ENCODE measurements around the gene STAC3.

STAC3 gene

GRCh38 chr12:57198329-57198728, 52.7 kb downstream of the STAC3 start:
- no peak for TF ChIP-seq TAF1 (IDR thresholded peaks at IDR 0.05; ENCODE audit: low read depth, low read length)
- no peak for TF ChIP-seq PAX5 (IDR thresholded peaks at IDR 0.05; ENCODE audit: insufficient read depth, low read length, severe bottlenecking)
- no peak for DNase-seq (ENCODE audit: insufficient read length, low spot score)
- no peak for FAIRE-seq

DNA sequence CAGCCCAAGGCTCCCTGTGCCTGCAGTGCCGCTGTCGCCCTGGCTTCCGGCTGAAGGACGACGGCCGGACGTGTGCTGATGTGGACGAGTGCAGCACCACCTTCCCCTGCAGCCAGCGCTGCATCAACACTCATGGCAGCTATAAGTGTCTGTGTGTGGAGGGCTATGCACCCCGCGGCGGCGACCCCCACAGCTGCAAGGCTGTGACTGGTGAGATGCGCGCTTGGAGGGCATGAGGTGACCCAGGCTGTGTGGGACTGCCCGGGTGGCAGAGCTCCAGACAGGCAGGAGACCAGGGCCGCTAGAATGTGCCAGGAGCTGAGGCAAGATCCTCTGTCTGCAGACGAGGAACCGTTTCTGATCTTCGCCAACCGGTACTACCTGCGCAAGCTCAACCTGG, 54.0 kb downstream of the STAC3 start:
- FAIRE-seq: no peak
- TF ChIP-seq PAX5 (IDR thresholded peaks at IDR 0.05; ENCODE audit: insufficient read depth, low read length, severe bottlenecking) (no peak), TAF1 (IDR thresholded peaks at IDR 0.05; ENCODE audit: low read depth, low read length) (no peak), POU2F2 (IDR thresholded peaks at IDR 0.05; ENCODE audit: low read depth, low read length) (no peak), POLR2A (IDR thresholded peaks at IDR 0.05; ENCODE audit: low read depth, low read length) (no peak), POLR2AphosphoS5 (IDR thresholded peaks at IDR 0.05; ENCODE audit: low read depth, low read length) (no peak), SPI1 (IDR thresholded peaks at IDR 0.05; ENCODE audit: low read depth, low read length) (no peak)

GRCh38 chr12:57196439-57196838, 54.5 kb downstream of the STAC3 start:
- TF ChIP-seq POU2F2 (IDR thresholded peaks at IDR 0.05; ENCODE audit: low read depth, low read length) (no peak), TAF1 (IDR thresholded peaks at IDR 0.05; ENCODE audit: low read depth, low read length) (no peak), POLR2AphosphoS5 (IDR thresholded peaks at IDR 0.05; ENCODE audit: low read depth, low read length) (no peak), PAX5 (IDR thresholded peaks at IDR 0.05; ENCODE audit: insufficient read depth, low read length, severe bottlenecking) (no peak)
- DNase-seq (ENCODE audit: insufficient read length, low spot score): no peak
- FAIRE-seq: no peak

More for the DNA sequence above, 54.0 kb downstream of the STAC3 start:
- DNase-seq (ENCODE audit: insufficient read length, low spot score): no peak

DNA sequence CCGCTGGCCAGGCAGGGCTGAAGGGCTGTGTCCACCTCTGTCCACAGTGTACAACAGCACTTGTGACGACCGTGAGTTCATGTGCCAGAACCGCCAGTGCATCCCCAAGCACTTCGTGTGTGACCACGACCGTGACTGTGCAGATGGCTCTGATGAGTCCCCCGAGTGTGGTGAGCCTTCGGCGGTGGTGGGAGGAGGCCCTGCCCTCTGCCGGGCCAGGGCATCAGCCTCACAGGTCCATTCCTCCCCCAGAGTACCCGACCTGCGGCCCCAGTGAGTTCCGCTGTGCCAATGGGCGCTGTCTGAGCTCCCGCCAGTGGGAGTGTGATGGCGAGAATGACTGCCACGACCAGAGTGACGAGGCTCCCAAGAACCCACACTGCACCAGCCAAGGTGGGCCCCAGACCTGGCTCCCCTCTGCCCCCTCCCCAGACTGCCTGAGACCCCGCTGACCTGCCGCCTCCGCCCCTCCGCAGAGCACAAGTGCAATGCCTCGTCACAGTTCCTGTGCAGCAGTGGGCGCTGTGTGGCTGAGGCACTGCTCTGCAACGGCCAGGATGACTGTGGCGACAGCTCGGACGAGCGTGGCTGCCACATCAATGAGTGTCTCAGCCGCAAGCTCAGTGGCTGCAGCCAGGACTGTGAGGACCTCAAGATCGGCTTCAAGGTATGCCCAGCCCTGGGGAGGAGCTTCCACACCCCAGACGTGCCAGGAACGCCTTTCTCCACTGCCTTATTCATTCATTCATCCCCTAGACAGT, 55.2 kb downstream of the STAC3 start:
- DNase-seq (ENCODE audit: insufficient read length, low spot score): no peak
- FAIRE-seq: no peak
- no peak for TF ChIP-seq SPI1 (IDR thresholded peaks at IDR 0.05; ENCODE audit: low read depth, low read length)
- no peak for TF ChIP-seq PAX5 (IDR thresholded peaks at IDR 0.05; ENCODE audit: insufficient read depth, low read length, severe bottlenecking)
- TF ChIP-seq POLR2A (IDR thresholded peaks at IDR 0.05; ENCODE audit: low read depth, low read length): no peak
- TF ChIP-seq POLR2AphosphoS5 (IDR thresholded peaks at IDR 0.05; ENCODE audit: low read depth, low read length): no peak
- TF ChIP-seq TAF1 (IDR thresholded peaks at IDR 0.05; ENCODE audit: low read depth, low read length): no peak
- no peak for TF ChIP-seq POU2F2 (IDR thresholded peaks at IDR 0.05; ENCODE audit: low read depth, low read length)

- FAIRE-seq (no peak), DNase-seq (ENCODE audit: insufficient read length, low spot score) (no peak)
Observed at GRCh38 chr12:57195186-57195585, 55.8 kb downstream of the STAC3 start.

GRCh38 chr12:57194253-57194652, 56.7 kb downstream of the STAC3 start:
- DNase-seq (ENCODE audit: insufficient read length, low spot score) (no peak), FAIRE-seq (no peak)
- TF ChIP-seq POU2F2 (IDR thresholded peaks at IDR 0.05; ENCODE audit: low read depth, low read length) (no peak), POLR2A (IDR thresholded peaks at IDR 0.05; ENCODE audit: low read depth, low read length) (no peak), SPI1 (IDR thresholded peaks at IDR 0.05; ENCODE audit: low read depth, low read length) (no peak), TAF1 (IDR thresholded peaks at IDR 0.05; ENCODE audit: low read depth, low read length) (no peak), POLR2AphosphoS5 (IDR thresholded peaks at IDR 0.05; ENCODE audit: low read depth, low read length) (no peak), PAX5 (IDR thresholded peaks at IDR 0.05; ENCODE audit: insufficient read depth, low read length, severe bottlenecking) (no peak)

More at GRCh38 chr12:57195186-57195585, 55.8 kb downstream of the STAC3 start:
- TF ChIP-seq POLR2AphosphoS5 (IDR thresholded peaks at IDR 0.05; ENCODE audit: low read depth, low read length) (no peak), SPI1 (IDR thresholded peaks at IDR 0.05; ENCODE audit: low read depth, low read length) (no peak), POU2F2 (IDR thresholded peaks at IDR 0.05; ENCODE audit: low read depth, low read length) (no peak), POLR2A (IDR thresholded peaks at IDR 0.05; ENCODE audit: low read depth, low read length) (no peak), PAX5 (IDR thresholded peaks at IDR 0.05; ENCODE audit: insufficient read depth, low read length, severe bottlenecking) (no peak), TAF1 (IDR thresholded peaks at IDR 0.05; ENCODE audit: low read depth, low read length) (no peak)

DNA sequence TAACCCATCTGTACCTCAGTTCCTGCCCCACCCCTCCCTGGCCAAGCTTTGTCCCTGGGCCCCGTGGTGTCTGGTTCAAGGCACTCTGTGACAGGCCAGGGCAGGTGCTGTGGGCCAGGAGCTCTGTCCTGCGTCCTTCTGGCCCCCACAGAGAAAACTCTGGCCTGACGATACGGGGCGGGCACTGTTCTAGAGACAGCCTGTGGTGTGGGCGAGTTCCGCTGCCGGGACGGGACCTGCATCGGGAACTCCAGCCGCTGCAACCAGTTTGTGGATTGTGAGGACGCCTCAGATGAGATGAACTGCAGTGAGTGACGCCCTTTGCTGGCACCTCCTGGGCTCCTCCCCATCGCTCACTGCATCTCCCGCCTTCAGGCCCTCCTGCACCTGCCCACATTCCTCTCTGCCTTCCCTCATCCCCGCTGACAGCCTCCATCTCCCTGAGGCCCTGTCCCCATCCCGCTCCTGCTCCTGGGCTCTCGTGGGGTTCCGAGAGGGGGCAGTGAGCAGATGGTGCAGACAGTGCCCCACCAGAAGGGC, 57.2 kb downstream of the STAC3 start:
- no peak for TF ChIP-seq TAF1 (IDR thresholded peaks at IDR 0.05; ENCODE audit: low read depth, low read length)
- TF ChIP-seq POU2F2 (IDR thresholded peaks at IDR 0.05; ENCODE audit: low read depth, low read length): no peak
- no peak for TF ChIP-seq PAX5 (IDR thresholded peaks at IDR 0.05; ENCODE audit: insufficient read depth, low read length, severe bottlenecking)
- no peak for TF ChIP-seq SPI1 (IDR thresholded peaks at IDR 0.05; ENCODE audit: low read depth, low read length)
- TF ChIP-seq POLR2AphosphoS5 (IDR thresholded peaks at IDR 0.05; ENCODE audit: low read depth, low read length): no peak
- TF ChIP-seq POLR2A (IDR thresholded peaks at IDR 0.05; ENCODE audit: low read depth, low read length): no peak
- DNase-seq (ENCODE audit: insufficient read length, low spot score) (no peak), FAIRE-seq (no peak)
